Parathyroid adenoma (tissue), 2 donors: ENCODE measurements around the gene PI4KA.
A peak's percentile ranks its signal among the peaks of the same experiment; 100 is the strongest.

Experiments
- H2AFZ ChIP-seq: fragments of 300-600 bp; sonication (generic); one replicate; pipeline ENCODE4 v1.7.0; 2017; ENCODE audit warnings: antibody characterized with exemption, mild to moderate bottlenecking
- H3K27ac ChIP-seq: fragments of 300-600 bp; sonication (generic); one replicate; pipeline ENCODE4 v1.7.0; 2017
- H3K27me3 ChIP-seq: fragments of 300-600 bp; sonication (generic); one replicate; pipeline ENCODE4 v1.7.0; 2017; ENCODE audit warnings: low read length; ENCODE audit not compliant: control insufficient read depth, insufficient read depth
- H3K36me3 ChIP-seq: fragments of 300-600 bp; sonication (generic); one replicate; pipeline ENCODE4 v1.7.0; 2017; ENCODE audit warnings: low read length; ENCODE audit not compliant: control insufficient read depth, insufficient read depth
- H3K4me1 ChIP-seq: fragments of 300-600 bp; sonication (generic); one replicate; pipeline ENCODE4 v1.7.0; 2017; ENCODE audit warnings: control low read depth
- H3K4me2 ChIP-seq: fragments of 300-600 bp; sonication (generic); one replicate; pipeline ENCODE4 v1.7.0; 2017; ENCODE audit warnings: low read length
- H3K4me3 ChIP-seq: fragments of 300-600 bp; sonication (generic); one replicate; pipeline ENCODE4 v1.7.0; 2017; ENCODE audit warnings: low read depth, low read length
- H3K79me2 ChIP-seq: fragments of 300-600 bp; sonication (generic); one replicate; pipeline ENCODE4 v1.7.0; 2017; ENCODE audit warnings: control low read depth
- H3K9ac ChIP-seq: fragments of 300-600 bp; sonication (generic); one replicate; pipeline ENCODE4 v1.7.0; 2017; ENCODE audit warnings: mild to moderate bottlenecking
- H3K9me3 ChIP-seq: fragments of 300-600 bp; sonication (generic); one replicate; pipeline ENCODE4 v1.7.0; 2017; ENCODE audit warnings: low read length; ENCODE audit not compliant: control insufficient read depth
- TF ChIP-seq, protein P1 (sequence below): fragments of 300-600 bp; sonication (generic); IDR thresholded peaks from one replicate; pipeline ENCODE4 v1.7.0; 2017; ENCODE audit warnings: antibody characterized with exemption, mild to moderate bottlenecking
- donor health status: primary hyperparathyroidism.

PI4KA gene

DNA sequence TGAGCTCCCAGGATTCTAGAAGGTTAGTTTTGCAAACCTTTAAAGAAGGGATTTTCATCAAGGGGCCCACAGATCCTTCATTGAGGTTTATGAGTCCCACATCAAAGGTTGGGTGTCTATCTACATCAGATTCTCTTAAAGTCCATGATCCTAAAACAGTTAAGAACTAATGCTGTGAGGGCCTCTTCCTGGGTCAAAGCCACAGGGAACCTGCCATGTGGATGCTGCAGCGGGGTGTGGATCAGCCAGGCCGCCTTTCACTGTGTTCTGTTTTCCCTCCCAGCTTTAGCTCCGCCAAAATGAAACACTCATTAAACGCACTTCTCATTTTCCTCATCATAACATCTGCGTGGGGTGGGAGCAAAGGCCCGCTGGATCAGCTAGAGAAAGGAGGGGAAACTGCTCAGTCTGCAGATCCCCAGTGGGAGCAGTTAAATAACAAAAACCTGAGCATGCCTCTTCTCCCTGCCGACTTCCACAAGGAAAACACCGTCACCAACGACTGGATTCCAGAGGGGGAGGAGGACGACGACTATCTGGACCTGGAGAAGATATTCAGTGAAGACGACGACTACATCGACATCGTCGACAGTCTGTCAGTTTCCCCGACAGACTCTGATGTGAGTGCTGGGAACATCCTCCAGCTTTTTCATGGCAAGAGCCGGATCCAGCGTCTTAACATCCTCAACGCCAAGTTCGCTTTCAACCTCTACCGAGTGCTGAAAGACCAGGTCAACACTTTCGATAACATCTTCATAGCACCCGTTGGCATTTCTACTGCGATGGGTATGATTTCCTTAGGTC lies 79.4 kb downstream of the PI4KA start:
- Histone ChIP-seq H2AFZ (no peak overlapping the region), H3K9me3 (no peaks in the 10 kb centered on the region), H3K4me2 (no peak overlapping the region), H3K4me1 (no peaks in the 10 kb centered on the region), H3K79me2 (no peaks in the 10 kb centered on the region), H3K27ac (no peak overlapping the region), H3K9ac (no peak overlapping the region), H3K4me3 (no peak overlapping the region), H3K36me3 (no peaks in the 10 kb centered on the region), H3K27me3 (no peaks in the 10 kb centered on the region)
- TF ChIP-seq, protein P1, sequence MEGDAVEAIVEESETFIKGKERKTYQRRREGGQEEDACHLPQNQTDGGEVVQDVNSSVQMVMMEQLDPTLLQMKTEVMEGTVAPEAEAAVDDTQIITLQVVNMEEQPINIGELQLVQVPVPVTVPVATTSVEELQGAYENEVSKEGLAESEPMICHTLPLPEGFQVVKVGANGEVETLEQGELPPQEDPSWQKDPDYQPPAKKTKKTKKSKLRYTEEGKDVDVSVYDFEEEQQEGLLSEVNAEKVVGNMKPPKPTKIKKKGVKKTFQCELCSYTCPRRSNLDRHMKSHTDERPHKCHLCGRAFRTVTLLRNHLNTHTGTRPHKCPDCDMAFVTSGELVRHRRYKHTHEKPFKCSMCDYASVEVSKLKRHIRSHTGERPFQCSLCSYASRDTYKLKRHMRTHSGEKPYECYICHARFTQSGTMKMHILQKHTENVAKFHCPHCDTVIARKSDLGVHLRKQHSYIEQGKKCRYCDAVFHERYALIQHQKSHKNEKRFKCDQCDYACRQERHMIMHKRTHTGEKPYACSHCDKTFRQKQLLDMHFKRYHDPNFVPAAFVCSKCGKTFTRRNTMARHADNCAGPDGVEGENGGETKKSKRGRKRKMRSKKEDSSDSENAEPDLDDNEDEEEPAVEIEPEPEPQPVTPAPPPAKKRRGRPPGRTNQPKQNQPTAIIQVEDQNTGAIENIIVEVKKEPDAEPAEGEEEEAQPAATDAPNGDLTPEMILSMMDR, result no peak

DNA sequence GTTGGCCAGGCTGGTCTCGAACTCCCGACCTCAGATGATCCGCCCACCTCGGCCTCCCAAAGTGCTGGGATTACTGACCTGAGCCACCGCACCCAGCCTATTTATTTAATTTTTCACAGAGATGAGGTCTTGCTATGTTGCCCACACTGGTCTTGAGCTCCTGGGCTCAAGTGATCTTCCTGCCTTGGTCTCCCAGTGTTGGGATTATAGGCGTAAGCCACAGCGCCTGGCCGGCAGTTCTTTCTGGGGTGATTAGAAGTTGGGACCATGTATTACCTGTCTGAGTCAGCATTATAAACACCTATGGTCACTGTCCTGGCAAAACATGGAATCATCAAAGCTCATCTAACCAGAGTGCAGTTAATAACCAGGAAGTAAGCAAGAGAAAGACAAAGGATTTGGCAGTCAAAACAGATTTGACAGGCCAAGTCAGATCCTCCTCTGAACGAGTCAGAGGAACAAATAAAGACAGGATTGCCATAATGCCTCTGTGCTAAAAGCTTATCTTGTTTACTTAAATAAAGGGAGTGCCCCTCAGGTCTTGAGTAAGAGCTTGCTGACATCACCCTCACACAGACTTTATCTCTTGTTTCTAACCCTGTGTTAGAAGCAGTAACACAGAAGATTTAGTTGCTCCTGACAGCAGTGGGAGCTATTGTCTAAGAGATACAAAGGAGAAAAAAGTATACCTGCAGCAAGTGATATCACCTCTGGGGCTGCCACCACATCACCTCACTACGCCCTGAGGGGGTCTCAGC lies 81.0 kb downstream of the PI4KA start:
- no peaks in the 10 kb centered on the region for H3K27me3 ChIP-seq
- no peaks in the 10 kb centered on the region for H3K36me3 ChIP-seq
- no peak overlapping the region for H3K4me3 ChIP-seq
- H2AFZ ChIP-seq, result no peak overlapping the region
- H3K9me3 ChIP-seq, result no peaks in the 10 kb centered on the region
- H3K9ac ChIP-seq, result no peak overlapping the region
- no peaks in the 10 kb centered on the region for H3K79me2 ChIP-seq
- H3K4me2 ChIP-seq, result no peak overlapping the region
- H3K27ac ChIP-seq, result no peak overlapping the region
- TF ChIP-seq, protein P1, result no peak
- H3K4me1 ChIP-seq, result no peaks in the 10 kb centered on the region

DNA sequence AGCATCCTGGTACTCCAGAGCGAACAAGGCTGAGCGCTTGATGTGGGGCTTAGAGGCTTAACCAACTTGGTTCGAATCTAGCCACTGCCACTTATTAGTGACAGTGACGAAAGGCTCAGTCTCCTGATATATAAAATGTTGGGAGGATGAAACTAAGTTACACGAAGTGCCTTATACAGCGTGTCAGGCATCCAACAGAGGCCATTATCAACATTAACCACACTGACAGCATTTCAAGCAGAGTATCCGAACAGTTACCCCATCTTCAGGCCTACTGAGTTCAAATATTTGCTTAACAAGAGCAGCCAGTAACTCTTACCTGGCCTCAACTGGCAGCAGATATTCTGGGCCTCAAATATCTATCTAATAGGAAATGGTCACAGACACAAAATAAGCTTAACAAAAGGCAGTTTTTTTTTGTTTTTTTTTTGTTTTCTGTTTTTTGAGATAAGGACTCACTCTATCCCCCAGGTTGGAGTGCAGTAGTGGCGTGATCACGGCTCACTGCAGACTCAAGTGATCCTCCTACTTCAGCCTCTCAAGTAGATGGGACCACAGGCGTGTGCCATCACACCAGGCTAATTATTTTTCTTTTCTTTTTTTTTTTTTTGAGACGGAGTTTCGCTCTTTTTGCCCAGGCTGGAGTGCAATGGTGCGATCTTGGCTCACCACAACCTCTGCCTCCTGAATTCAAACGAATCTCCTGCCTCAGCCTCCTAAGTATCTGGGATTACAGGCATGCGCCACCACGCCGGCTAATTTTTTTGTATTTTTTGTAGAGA lies 81.8 kb downstream of the PI4KA start:
- Histone ChIP-seq H2AFZ (no peak overlapping the region), H3K27ac (no peak overlapping the region), H3K9ac (no peak overlapping the region), H3K4me2 (no peak overlapping the region), H3K9me3 (no peaks in the 10 kb centered on the region), H3K27me3 (no peaks in the 10 kb centered on the region), H3K4me3 (no peak overlapping the region), H3K79me2 (no peaks in the 10 kb centered on the region), H3K36me3 (no peaks in the 10 kb centered on the region), H3K4me1 (no peaks in the 10 kb centered on the region)
- TF ChIP-seq, protein P1, result no peak

DNA sequence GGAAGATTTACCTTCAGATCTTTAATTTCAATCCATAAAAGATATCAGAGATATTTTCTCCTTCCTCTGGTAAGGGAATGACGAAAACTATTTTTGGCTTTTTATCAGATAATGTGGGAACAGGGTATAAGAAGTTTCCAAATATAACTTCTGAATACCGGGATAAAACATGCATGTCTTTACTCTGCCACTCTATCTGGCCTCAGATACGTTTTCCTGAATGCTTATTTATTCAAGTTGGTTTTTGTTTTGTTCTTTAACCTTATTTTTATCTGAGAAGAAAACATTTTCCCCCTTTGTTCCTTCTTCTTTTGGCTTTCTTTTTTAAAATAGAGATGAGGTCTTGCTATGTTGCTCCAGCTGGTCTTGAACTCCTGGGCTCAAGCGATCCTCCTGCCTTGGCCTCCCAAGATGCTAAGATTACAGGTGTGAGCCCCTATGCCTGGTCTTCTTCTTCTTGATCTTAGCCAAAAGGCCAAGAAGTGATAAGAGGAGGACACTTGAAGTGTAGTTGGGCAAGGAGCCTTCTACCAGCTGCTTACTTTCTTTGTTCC lies 83.2 kb downstream of the PI4KA start:
- no peaks in the 10 kb centered on the region for H3K9me3 ChIP-seq
- H3K9ac ChIP-seq, result no peak overlapping the region
- no peak overlapping the region for H2AFZ ChIP-seq
- H3K4me3 ChIP-seq, result no peak overlapping the region
- H3K36me3 ChIP-seq, result no peaks in the 10 kb centered on the region
- no peaks in the 10 kb centered on the region for H3K4me1 ChIP-seq
- no peaks in the 10 kb centered on the region for H3K79me2 ChIP-seq
- no peak overlapping the region for H3K4me2 ChIP-seq
- no peaks in the 10 kb centered on the region for H3K27me3 ChIP-seq
- TF ChIP-seq, protein P1, result no peak
- H3K27ac ChIP-seq, result peak overlapping the region; percentile 41
